ENCODE data around the gene GAST. TPM values are rescaled to one million over a fixed set of nuclear protein-coding genes. Genes with fewer than 3 reads are reported as not detected.
A peak's percentile ranks its signal among the peaks of the same experiment; 100 is the strongest.

GAST gene
- total and polyA plus RNA-seq, 2 of the 13 experiments (the other 11 are each of a cell fraction or from before 2014, with no cell fraction given), result 0.32 to 0.42 TPM

- TF ChIP-seq KMT2A (CRISPR knock-in tag; IDR thresholded peaks at IDR 0.05), result no peak
- peak; percentile 53; the same call in 1 of the 2 replicates for TF ChIP-seq THAP8 (CRISPR knock-in tag; IDR thresholded peaks at IDR 0.05; ENCODE audit: borderline replicate concordance)
- TF ChIP-seq FOXA3 (CRISPR knock-in tag; IDR thresholded peaks at IDR 0.05), result peak; percentile 72
- 0 out of 2 replicates have a peak, but pooled peaks have one; percentile 25 for TF ChIP-seq THYN1 (CRISPR knock-in tag; IDR thresholded peaks at IDR 0.05; ENCODE audit: borderline replicate concordance, low read depth)
- TF ChIP-seq ZNF556 (CRISPR knock-in tag; IDR thresholded peaks at IDR 0.05; ENCODE audit: borderline replicate concordance), result peak; percentile 95
- peak; percentile 57 for TF ChIP-seq MIXL1 (CRISPR knock-in tag; IDR thresholded peaks at IDR 0.05)
- no peak; the same call in 1 of the 2 replicates for TF ChIP-seq ZNF318 (CRISPR knock-in tag; IDR thresholded peaks at IDR 0.05)
- TF ChIP-seq RARG (CRISPR knock-in tag; IDR thresholded peaks at IDR 0.05; ENCODE audit: low read depth), result 0 out of 2 replicates have a peak, but pooled peaks have one; percentile 26
- peak; percentile 24; the same call in 1 of the 2 replicates for TF ChIP-seq ZNF180 (CRISPR knock-in tag; IDR thresholded peaks at IDR 0.05; ENCODE audit: borderline replicate concordance, low read depth)
- peak; percentile 99 for TF ChIP-seq ZNF446 (CRISPR knock-in tag; IDR thresholded peaks at IDR 0.05)
- peak; percentile 97 for TF ChIP-seq NFATC3 (CRISPR knock-in tag; IDR thresholded peaks at IDR 0.05)
- TF ChIP-seq BATF2 (CRISPR knock-in tag; IDR thresholded peaks at IDR 0.05), result 0 out of 2 replicates have a peak, but pooled peaks have one; percentile 14
- TF ChIP-seq ZBTB39 (CRISPR knock-in tag; IDR thresholded peaks at IDR 0.05), result no peak; the same call in 1 of the 2 replicates
- TF ChIP-seq ATF2 (CRISPR knock-in tag; IDR thresholded peaks at IDR 0.05), result peak; percentile 98
- TF ChIP-seq IRF2 (CRISPR knock-in tag; IDR thresholded peaks at IDR 0.05), result peak; percentile 74
Observed at GRCh38 chr17:41688641-41689496, 23.3 kb upstream of the GAST start, which contains the start of gene EIF1 (continued).

Data from HepG2 (cell line).